Skeletal muscle satellite cell (primary cell): ENCODE results near the gene CLSTN1.

Experiments used
- H3K27me3 ChIP-seq: 2 replicates; pipeline ENCODE4 v1.7.0; 2013; ENCODE audit warnings: low read length; ENCODE audit not compliant: control insufficient read depth, insufficient read depth
- H3K36me3 ChIP-seq: 2 replicates; pipeline ENCODE4 v1.7.0; 2013; ENCODE audit warnings: mild to moderate bottlenecking, control low read depth, low read length; ENCODE audit not compliant: insufficient read depth
- H3K4me1 ChIP-seq: 2 replicates; pipeline ENCODE4 v1.7.0; 2013; ENCODE audit warnings: low read length; ENCODE audit not compliant: control insufficient read depth, insufficient read depth
- H3K4me2 ChIP-seq: 2 replicates; pipeline ENCODE4 v1.7.0; 2013; ENCODE audit warnings: mild to moderate bottlenecking, low read length
- H3K4me3 ChIP-seq: 2 replicates; pipeline ENCODE4 v1.7.0; 2013; ENCODE audit warnings: low read length
- H3K9ac ChIP-seq: 2 replicates; pipeline ENCODE4 v1.7.0; 2013; ENCODE audit warnings: mild to moderate bottlenecking, low read depth, low read length, moderate library complexity
- H3K9me3 ChIP-seq: replicated peaks from 2 replicates; pipeline ENCODE4 v1.7.0; 2013; ENCODE audit warnings: mild to moderate bottlenecking, control low read depth, low read length

CLSTN1 gene

GRCh38 chr1:9732123-9732971 is 91.4 kb downstream of the CLSTN1 start:
- no peaks in the 10 kb centered on the region for H3K27me3 ChIP-seq
- no peak overlapping the region for H3K4me3 ChIP-seq
- no peaks in the 10 kb centered on the region for H3K9me3 ChIP-seq
- peaks cover 75% of the 10 kb centered on the region for H3K36me3 ChIP-seq
- no peaks in the 10 kb centered on the region for H3K4me1 ChIP-seq
- H3K9ac ChIP-seq: no peak overlapping the region
- H3K4me2 ChIP-seq: no peak overlapping the region

GRCh38 chr1:9731561-9731960 is 92.2 kb downstream of the CLSTN1 start:
- H3K4me3 ChIP-seq: no peak overlapping the region
- no peaks in the 10 kb centered on the region for H3K4me1 ChIP-seq
- peaks cover 75% of the 10 kb centered on the region for H3K36me3 ChIP-seq
- no peaks in the 10 kb centered on the region for H3K9me3 ChIP-seq
- no peak overlapping the region for H3K4me2 ChIP-seq
- H3K27me3 ChIP-seq: no peaks in the 10 kb centered on the region
- no peak overlapping the region for H3K9ac ChIP-seq

DNA sequence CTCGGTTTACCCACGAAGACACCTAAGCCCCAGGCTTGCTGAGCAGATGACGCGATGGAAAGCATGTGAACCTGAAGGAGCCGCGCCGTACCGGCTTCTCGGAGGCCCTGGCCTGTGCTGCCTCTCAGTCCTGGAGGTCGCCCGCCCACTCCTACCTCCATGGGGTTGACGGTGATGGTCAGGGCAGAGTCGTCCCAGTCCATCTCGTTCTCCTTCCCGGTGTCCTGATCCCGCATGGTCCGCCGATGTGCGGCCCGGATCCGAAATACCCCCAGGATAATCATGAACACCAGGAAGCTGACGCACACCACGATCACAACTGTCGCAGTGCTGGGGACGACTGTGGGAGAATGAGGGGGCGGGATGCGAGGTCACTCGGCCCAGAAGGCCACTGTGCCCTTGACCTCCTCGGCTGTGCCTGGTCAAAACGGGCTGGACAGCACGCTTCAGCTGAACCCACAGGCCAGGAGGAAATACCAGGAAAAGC is 92.7 kb downstream of the CLSTN1 start:
- no peaks in the 10 kb centered on the region for H3K27me3 ChIP-seq
- H3K36me3 ChIP-seq: peaks cover 70% of the 10 kb centered on the region
- no peaks in the 10 kb centered on the region for H3K9me3 ChIP-seq
- no peak overlapping the region for H3K4me3 ChIP-seq
- no peak overlapping the region for H3K9ac ChIP-seq
- no peaks in the 10 kb centered on the region for H3K4me1 ChIP-seq
- no peak overlapping the region for H3K4me2 ChIP-seq

DNA sequence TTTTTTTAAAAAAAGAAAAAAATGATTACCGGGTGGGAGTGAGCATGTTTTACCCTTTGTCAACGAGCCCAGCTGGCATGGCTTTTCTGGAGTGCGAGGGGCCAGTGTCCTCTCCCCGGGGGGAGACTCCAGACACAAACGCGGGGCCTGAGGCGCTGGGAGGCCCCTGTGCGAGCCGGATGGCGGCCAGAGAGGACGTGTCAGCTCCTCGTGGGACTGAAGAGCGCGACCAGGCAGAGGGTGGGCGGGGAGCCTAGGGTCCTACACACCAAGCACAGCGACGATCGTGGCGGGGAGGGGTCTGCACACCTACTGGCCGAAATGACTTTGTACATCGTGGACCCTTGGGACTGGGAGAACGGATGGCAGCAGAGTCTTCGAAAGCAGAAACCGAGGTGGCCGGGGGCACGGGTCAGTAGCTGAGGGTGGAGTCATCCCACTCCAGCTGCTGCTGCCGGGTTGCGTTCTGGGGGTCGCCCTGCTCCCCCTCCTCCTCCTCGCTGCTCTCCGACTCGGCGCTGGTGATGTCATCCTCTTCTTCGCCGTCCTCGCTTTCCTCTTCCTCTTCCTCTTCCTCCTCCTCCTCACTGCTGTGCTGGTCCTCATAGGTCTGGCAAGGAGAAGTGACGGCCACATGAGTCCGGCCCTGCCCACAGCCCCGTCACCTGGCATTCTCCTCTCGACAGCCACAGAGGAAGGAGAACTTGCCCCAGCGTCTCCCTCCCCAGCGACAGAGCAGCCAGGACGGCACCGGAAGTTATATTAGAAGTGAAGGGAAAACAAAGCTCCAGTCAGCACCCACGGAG is 93.5 kb downstream of the CLSTN1 start:
- H3K9me3 ChIP-seq: no peaks in the 10 kb centered on the region
- H3K4me3 ChIP-seq: no peak overlapping the region
- H3K27me3 ChIP-seq: no peaks in the 10 kb centered on the region
- H3K4me2 ChIP-seq: no peak overlapping the region
- no peaks in the 10 kb centered on the region for H3K4me1 ChIP-seq
- no peak overlapping the region for H3K9ac ChIP-seq
- H3K36me3 ChIP-seq: peaks cover 64% of the 10 kb centered on the region

- no peak overlapping the region for H3K4me2 ChIP-seq
- H3K4me1 ChIP-seq: no peaks in the 10 kb centered on the region
- peaks cover 57% of the 10 kb centered on the region for H3K36me3 ChIP-seq
- H3K9me3 ChIP-seq: no peaks in the 10 kb centered on the region
- H3K27me3 ChIP-seq: no peaks in the 10 kb centered on the region
- no peak overlapping the region for H3K4me3 ChIP-seq
- H3K9ac ChIP-seq: no peak overlapping the region
Measured at GRCh38 chr1:9729523-9729922, 94.2 kb downstream of the CLSTN1 start.

- Histone ChIP-seq H3K4me1 (no peaks in the 10 kb centered on the region), H3K27me3 (no peaks in the 10 kb centered on the region), H3K4me2 (no peak overlapping the region), H3K4me3 (no peak overlapping the region), H3K9me3 (no peaks in the 10 kb centered on the region), H3K9ac (no peak overlapping the region), H3K36me3 (peaks cover 54% of the 10 kb centered on the region)
Measured at GRCh38 chr1:9728451-9729295, 95.1 kb downstream of the CLSTN1 start.

DNA sequence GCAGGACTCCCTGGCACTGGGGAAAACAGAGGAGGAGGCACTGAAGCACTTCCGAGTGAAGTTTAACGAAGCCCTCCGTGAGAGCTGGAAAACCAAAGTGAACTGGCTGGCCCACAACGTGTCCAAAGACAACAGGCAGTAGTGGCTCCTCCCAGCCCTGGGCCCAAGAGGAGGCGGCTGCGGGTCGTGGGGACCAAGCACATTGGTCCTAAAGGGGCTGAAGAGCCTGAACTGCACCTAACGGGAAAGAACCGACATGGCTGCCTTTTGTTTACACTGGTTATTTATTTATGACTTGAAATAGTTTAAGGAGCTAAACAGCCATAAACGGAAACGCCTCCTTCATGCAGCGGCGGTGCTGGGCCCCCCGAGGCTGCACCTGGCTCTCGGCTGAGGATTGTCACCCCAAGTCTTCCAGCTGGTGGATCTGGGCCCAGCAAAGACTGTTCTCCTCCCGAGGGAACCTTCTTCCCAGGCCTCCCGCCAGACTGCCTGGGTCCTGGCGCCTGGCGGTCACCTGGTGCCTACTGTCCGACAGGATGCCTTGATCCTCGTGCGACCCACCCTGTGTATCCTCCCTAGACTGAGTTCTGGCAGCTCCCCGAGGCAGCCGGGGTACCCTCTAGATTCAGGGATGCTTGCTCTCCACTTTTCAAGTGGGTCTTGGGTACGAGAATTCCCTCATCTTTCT is 96.7 kb downstream of the CLSTN1 start:
- Histone ChIP-seq H3K36me3 (peaks cover 54% of the 10 kb centered on the region), H3K4me2 (no peak overlapping the region), H3K9ac (no peak overlapping the region), H3K27me3 (no peaks in the 10 kb centered on the region), H3K9me3 (peaks cover 8% of the 10 kb centered on the region), H3K4me1 (no peaks in the 10 kb centered on the region), H3K4me3 (no peak overlapping the region)

- Histone ChIP-seq H3K9ac (no peak overlapping the region), H3K36me3 (peaks cover 49% of the 10 kb centered on the region), H3K27me3 (no peaks in the 10 kb centered on the region), H3K9me3 (peaks cover 8% of the 10 kb centered on the region), H3K4me1 (no peaks in the 10 kb centered on the region), H3K4me2 (no peak overlapping the region), H3K4me3 (no peak overlapping the region)
Measured at GRCh38 chr1:9726406-9726805, 97.4 kb downstream of the CLSTN1 start.

- Histone ChIP-seq H3K36me3 (peaks cover 34% of the 10 kb centered on the region), H3K9me3 (peaks cover 8% of the 10 kb centered on the region), H3K9ac (no peak overlapping the region), H3K4me1 (no peaks in the 10 kb centered on the region), H3K4me2 (no peak overlapping the region), H3K4me3 (no peak overlapping the region), H3K27me3 (no peaks in the 10 kb centered on the region)
Measured at GRCh38 chr1:9724706-9725476, 98.9 kb downstream of the CLSTN1 start.

DNA sequence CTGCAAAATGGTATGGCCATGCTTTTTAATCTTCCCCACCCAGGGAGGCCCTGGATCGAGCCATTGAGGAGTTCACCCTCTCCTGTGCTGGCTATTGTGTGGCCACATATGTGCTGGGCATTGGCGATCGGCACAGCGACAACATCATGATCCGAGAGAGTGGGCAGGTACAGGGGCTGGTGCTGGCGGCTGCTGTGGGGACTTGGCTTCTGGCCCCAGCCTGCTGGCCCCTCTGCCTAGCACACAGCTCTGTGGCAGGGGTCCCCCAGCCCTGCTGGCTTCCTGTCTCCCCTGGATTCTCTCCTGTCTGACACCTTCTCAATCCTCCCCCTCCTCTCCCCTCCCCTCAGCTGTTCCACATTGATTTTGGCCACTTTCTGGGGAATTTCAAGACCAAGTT is 99.8 kb downstream of the CLSTN1 start:
- Histone ChIP-seq H3K4me1 (peaks cover 9% of the 10 kb centered on the region), H3K36me3 (peaks cover 28% of the 10 kb centered on the region), H3K4me3 (no peak overlapping the region)

More for the DNA sequence above, 99.8 kb downstream of the CLSTN1 start:
- no peaks in the 10 kb centered on the region for H3K27me3 ChIP-seq
- peaks cover 8% of the 10 kb centered on the region for H3K9me3 ChIP-seq
- H3K9ac ChIP-seq: no peak overlapping the region
- H3K4me2 ChIP-seq: no peak overlapping the region
